IPS DF 19.7 (cell line): ENCODE data around the gene TMEM108.

Source experiments
- DNase-seq: peaks from one replicate; pipeline ENCODE4 v3.0.0-alpha.2; 2013; ENCODE audit warnings: low read depth, low spot score

The TMEM108 gene

DNA sequence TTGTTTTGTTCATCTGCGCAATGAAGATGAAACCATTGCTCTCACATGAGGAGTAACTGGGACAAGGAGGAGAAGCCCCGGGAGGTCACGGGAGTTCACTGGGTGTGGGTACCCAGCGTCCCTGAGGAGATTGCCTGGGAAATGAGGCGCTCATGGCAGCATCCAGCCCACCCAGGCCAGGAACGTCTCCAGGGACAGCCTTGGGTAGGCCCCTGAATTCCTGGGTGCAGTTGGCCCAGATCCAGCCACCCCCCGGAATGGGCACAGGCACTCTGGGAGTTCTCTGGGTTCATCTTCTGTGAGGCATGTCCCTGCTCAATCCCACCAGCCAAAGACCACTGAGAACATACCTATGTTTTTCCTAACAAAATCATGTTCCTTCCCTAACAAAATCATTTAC is 380.2 kb downstream of the TMEM108 start:
- no peak for DNase-seq

DNA sequence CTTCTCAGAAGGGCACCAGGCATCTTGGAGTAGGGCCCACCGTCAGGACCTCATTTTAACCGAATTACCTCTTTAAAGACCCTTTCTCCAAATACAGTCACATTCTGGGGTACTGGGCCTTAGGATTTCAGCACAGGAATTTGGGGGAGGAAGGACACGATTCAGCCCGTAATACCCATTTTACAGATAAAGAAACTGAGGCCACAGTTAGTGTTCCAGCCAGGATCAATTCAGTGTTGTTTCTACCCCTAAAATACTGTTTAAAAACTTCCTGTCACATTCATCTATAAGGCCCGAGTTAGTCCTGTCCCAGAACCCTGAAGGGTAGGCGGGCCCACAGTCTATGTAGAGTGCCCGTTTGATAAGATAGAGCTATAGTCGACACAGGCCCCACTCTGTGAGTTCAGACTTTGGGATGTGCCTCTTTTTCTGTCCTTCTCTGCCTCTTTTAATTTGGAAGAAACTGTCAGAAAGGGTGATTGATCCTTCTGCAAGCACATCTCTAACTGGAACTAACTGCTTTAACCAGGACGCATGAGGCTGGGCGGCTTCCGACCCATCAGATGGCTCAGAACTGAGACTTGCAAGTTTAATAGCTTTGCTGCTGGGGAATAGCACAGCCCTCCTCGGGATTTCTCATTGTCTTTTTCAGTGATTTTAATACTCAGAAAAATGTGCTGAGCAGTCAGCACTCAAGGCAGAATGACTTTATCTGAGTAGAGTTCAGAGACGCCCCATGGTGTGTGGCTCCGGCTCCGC is 381.1 kb downstream of the TMEM108 start:
- no peak for DNase-seq

DNA sequence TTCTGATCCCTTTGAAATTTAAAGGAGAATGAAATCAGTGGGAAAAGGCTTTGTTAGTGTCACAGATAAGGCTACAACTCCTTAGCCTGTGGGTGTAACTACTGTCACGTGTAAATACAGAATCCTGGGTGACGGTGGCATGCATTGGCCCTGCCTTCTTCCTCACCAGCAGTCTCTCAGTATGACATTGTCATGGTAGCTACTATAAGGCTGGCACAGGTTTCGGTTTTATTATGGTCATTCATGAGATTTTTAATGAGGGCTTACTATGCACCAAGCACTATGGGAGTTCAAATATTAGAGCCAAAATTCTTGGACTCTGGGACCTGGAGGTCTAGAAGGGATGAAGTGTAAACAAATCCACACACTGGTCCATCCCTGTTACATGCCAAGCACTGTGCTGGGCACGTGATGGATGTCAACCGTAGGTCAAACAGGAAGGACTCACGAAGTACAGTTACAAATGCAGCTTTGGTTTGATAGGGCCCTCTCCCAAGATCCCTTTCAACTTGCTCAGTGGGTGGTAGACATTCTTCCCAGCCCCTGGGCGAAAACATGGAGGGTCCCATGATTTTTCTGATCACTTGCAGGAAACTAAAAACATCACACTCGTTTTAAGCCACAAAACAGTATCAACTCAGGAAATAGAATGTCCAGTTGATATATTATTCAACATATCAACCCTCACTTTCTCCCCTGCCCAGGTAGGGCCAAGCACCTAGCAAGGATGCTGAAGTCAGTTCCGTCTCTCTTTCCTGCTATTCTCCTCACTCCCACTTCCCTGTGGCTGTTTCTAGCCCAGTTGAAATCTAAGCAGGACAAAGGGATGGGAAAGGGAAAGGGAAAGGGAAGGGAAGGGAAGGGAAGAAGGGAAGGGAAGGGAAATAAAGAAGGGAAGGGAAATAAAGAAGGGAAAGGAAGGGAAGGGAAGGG is 387.0 kb downstream of the TMEM108 start:
- DNase-seq: no peak

DNA sequence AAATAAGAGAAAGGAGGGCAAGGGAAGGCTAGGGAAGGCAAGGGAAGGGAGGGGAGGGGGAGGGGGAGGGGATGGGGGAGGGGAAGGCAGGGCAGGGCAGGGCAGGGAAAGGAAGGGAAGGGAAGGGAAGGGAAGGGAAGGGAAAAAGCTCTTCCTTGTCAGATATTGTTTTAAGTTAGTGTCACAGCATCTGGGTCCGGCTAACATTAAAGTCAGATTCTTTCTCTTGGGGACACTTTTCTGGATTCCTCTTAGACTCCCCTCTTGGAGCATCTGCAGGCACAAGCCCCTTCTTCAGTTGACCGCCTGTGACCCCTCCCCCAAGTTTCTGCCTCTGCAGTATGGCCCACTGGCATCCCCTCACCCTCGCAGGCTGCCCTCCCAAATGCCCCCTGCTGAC is 387.7 kb downstream of the TMEM108 start:
- no peak for DNase-seq

DNA sequence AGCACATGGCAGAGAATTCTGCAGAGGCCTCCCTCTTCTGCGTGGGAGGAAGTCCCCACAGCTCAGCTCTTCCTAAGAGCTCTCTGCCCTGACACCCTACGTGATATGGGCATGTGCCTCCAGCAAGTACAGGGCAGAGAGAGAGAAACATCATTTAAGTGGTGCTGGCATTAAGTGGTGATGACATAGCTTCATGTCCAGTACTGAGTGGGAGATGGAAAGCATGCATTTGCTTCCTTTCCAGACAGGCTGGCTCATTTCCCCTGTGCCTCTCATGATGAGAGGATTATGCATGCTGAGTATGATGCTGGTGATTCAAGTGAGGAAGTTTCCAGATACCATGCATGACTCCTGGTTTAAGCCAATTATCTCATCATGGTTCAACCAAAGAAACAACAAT is 388.5 kb downstream of the TMEM108 start:
- DNase-seq: no peak

DNA sequence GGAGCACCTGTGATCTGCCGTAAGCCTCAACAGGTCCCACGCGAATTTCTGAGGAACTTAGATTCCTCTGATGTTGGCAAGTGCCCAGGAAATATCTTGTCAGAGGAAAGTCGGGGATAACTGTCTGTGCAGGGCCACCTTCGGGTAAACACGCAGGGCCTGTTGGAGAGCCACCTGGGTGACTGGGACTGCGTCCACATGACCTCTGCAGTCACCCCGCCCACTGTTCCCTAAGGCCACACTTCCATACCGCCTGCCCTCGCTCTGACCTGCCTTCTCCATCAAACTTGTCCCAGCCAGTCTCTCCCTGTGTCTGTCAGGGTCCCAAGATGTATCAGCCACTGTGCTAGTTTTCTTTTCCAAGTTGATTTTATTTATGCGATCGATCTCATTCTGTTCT is 390.4 kb downstream of the TMEM108 start:
- no peak for DNase-seq

DNA sequence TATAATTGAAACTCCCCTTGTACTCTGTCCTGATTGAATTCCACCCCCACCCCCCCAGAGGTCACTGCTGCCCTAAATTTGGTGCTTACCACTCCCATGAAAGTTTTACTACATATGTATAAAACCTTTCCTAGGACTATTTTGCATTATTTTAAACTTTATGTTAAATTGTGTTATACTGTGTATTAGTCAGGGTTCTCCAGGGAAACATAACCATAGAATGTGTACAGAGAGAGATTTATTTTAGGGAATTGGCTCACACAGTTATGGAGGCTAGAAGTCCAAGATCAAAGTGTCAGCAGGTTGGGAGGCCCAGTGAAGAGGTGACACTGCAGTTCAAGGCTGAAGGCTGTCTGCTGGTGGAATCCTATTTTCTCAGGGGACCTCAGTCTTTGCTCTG is 390.9 kb downstream of the TMEM108 start:
- DNase-seq: no peak

DNA sequence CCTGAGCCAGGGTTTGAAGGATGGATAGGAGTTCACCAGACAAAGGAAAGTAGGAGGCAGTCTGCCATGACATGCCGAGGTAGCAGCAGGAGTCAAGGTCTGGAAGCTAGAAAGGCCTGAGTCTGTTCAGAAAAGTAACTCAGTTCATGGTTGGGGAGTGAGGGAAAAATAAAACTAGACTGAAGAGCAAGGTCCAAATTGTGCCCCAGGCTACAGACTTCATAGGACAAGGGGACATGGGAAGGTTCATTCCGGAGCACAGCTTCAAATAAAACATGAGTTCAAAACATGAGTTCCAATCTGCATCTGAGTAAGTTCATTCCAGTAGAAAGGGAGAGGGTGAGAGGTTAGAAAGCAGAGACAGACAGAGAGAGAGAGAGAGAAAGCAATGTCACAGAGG is 401.4 kb downstream of the TMEM108 start:
- DNase-seq: no peak

DNA sequence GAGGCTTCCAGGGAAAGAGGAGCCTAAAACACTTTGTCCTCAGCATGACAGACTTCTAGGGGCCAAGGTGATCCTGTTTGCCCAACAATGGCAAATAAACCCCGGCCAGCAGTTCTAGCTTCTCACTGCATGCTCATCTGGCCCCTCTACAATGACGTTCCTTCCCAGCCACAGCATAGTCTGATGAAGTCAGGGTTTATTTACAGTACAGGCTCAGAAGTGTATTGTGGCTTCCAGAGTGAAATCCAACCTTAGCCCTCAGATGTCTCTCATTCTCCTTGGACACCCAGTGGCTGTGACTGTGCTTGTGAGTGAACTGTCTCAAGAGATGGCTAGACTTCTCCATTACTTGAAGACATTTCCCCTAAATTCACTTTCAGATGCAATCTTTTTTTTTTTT is 402.5 kb downstream of the TMEM108 start:
- DNase-seq: no peak

DNA sequence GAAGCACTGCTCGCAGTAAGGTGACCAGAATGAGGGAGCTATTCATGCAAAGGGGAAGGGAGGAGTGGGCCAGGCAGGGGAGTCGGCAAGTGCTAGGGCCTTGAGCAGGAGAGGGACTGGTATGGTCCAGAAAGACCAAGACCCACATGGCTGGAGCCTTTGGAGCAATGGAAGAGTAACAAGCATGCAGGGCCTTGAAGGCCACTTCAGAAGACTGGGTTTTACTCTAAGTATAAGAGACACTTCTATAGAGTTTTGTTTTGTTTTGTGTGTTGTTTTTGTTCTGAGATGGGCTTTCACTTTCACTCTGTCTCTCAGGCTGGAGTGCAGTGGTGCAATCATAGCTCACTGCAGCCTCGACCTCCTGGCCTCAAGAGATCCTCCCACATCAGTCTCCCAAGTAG is 403.7 kb downstream of the TMEM108 start:
- DNase-seq: no peak

DNA sequence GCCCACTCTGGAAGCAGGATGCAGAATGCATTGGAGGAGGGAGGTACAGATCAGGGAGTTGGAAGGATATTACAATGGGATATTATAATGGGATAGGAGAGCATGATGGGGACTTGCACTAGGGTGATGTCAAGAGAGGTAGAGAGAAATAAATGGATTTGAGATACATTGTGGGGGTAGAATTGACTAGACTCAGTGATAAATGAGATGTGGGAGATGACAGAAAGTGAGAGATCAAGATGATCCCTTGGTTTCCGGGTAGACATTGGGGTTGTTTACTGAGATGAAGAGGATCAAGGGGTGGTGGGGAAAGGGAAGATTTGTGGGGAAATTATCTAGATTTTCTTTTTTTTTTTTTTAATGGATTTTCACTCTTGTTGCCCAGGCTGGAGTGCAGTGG is 404.3 kb downstream of the TMEM108 start:
- DNase-seq: no peak

DNA sequence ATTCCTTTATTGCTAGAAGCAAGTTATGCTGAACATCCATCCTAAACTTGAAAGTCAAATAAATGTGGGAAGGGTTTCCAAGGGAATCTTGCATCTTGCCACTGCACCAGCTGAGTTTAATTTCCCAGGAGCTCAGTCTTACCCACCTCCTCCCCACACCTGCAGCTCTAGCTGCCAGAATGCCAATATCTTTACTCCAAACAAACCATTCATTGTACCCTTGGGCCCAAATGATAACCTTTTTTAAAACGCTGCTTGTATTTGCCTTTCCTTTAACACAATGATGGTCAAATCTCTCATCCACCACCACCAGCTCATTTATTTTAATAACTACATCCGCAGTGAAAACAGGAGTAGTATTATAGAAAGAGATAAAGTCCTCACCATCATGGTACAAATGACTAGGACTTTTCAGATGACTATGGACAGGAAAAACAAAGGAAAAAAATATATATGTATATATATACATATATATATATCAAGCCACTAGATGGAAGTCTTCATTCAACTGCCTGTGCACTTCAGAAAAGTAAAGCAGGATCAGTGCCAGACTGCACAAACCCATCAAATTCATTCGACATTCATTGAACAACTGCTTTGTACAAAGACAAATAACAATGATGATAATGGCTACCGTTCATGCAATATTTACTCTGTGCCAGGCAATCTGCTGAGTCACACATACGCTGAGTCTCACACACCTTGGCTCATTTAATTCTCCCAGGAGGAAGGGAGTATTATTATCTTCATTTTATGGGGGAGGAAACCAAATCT is 405.6 kb downstream of the TMEM108 start:
- no peak for DNase-seq

DNA sequence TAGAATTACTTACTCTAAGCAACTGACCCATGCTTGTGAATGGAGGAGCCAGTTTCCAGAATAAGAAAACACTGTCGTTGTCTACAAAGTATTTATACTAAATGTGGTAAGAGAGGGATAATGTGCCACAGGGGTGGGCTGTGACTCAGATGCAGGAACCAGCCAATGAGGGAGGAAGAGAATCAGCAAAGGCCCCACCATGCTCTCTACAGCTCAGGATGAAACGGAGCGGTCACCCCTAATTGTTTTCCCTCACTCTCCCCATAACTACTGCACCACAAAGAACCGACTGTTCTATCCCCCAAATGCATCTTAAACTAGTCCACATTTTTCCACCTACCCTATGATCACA is 406.2 kb downstream of the TMEM108 start:
- DNase-seq: no peak

DNA sequence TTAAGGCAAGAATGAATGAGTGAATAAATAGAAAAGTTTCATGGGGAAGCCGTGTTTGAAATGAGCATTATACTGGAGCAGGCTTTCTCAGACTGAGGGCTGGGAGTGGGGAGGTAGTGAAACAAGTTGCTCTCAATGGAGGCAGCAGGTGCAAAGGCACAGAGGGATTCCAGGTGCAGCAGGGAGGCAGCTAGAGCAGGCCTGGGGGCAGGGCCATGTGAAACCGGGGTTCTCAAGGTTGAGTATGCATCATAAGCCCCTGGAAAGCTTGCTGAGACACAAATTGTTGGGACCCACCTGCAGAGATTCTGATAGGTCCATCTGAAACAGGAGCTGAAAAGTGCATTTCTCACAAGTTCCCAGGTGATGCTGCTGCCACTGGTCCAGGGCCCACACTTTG is 406.9 kb downstream of the TMEM108 start:
- DNase-seq: no peak
